Measurements from ENCODE around the gene NTSR2. TPM values are rescaled to one million over a fixed set of nuclear protein-coding genes. Genes with fewer than 3 reads are reported as not detected.

The NTSR2 gene
- total and polyA plus RNA-seq, 10 of the 15 experiments (the other 5 are each of a cell fraction or from before 2014, with no cell fraction given): not detected

DNA sequence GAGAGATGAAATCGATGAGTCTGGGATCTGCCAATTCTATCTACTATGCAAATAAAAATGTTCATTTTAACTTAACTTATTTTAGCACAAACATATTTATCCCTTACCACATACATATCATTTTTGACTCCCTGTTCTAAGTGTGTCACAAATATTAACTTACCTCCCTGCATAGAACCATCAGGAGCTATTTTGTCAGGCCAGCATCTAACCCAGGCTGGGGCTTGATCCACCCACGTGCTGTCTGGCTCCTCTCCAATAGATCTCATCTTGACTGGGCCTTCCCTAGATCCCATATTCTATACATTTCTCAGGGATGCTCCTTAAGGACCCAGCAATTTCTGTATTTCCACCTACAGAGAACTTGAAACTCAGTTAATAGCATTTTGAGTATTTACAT is 20.9 kb downstream of the NTSR2 start:
- ChIA-PET POLR2A (no interaction called here), SMC1A (ENCODE audit: uncharacterized antibody, unreplicated experiment) (no interaction called here), RAD21 (ENCODE audit: unreplicated experiment) (no interaction called here), CTCF (no interaction called here)
- no peak overlapping the region for H3K9ac ChIP-seq (ENCODE audit: control insufficient read depth, insufficient read depth, low read length)
- H3K27ac ChIP-seq (ENCODE audit: control insufficient read depth, insufficient read depth): no peak overlapping the region
- intact Hi-C loops (cut with micrococcal nuclease; ENCODE audit: unreplicated experiment): no loop called here
- H3K36me3 ChIP-seq (ENCODE audit: control insufficient read depth in 2 of 2, insufficient read depth in 2 of 2, low read length in 1 of 2): no peaks in the 10 kb centered on the region
- in situ Hi-C loops (cut with MboI): no loop called here
- FAIRE-seq (no peak), ATAC-seq (no peak), DNase-seq (ENCODE audit: low read depth, low spot score) (no peak)
- no peaks in the 10 kb centered on the region; a peak in 3 of 4 replicates for H3K27me3 ChIP-seq (replicated peaks in 1 of 2; ENCODE audit: control insufficient read depth in 2 of 2, insufficient read depth in 2 of 2, low read length in 1 of 2)
- no peak overlapping the region for H3K4me3 ChIP-seq
- H3K9me3 ChIP-seq (replicated peaks; ENCODE audit: control insufficient read depth, insufficient read depth, low read length): no peaks in the 10 kb centered on the region; the same call in 2 of the 3 replicates
- H3K79me2 ChIP-seq (ENCODE audit: control insufficient read depth, insufficient read depth, low read length): no peaks in the 10 kb centered on the region
- no peak overlapping the region for H2AFZ ChIP-seq (ENCODE audit: control insufficient read depth, low read depth, low read length)
- no TSS peak for BruUV-seq (replicated peaks)
- TF ChIP-seq STAT1 (conservative IDR thresholded peaks at IDR 0.05): no peak
- TF ChIP-seq, protein P1, sequence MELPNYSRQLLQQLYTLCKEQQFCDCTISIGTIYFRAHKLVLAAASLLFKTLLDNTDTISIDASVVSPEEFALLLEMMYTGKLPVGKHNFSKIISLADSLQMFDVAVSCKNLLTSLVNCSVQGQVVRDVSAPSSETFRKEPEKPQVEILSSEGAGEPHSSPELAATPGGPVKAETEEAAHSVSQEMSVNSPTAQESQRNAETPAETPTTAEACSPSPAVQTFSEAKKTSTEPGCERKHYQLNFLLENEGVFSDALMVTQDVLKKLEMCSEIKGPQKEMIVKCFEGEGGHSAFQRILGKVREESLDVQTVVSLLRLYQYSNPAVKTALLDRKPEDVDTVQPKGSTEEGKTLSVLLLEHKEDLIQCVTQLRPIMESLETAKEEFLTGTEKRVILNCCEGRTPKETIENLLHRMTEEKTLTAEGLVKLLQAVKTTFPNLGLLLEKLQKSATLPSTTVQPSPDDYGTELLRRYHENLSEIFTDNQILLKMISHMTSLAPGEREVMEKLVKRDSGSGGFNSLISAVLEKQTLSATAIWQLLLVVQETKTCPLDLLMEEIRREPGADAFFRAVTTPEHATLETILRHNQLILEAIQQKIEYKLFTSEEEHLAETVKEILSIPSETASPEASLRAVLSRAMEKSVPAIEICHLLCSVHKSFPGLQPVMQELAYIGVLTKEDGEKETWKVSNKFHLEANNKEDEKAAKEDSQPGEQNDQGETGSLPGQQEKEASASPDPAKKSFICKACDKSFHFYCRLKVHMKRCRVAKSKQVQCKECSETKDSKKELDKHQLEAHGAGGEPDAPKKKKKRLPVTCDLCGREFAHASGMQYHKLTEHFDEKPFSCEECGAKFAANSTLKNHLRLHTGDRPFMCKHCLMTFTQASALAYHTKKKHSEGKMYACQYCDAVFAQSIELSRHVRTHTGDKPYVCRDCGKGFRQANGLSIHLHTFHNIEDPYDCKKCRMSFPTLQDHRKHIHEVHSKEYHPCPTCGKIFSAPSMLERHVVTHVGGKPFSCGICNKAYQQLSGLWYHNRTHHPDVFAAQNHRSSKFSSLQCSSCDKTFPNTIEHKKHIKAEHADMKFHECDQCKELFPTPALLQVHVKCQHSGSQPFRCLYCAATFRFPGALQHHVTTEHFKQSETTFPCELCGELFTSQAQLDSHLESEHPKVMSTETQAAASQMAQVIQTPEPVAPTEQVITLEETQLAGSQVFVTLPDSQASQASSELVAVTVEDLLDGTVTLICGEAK (IDR thresholded peaks at IDR 0.05; ENCODE audit: borderline replicate concordance): no peak
- TF ChIP-seq, protein P2, sequence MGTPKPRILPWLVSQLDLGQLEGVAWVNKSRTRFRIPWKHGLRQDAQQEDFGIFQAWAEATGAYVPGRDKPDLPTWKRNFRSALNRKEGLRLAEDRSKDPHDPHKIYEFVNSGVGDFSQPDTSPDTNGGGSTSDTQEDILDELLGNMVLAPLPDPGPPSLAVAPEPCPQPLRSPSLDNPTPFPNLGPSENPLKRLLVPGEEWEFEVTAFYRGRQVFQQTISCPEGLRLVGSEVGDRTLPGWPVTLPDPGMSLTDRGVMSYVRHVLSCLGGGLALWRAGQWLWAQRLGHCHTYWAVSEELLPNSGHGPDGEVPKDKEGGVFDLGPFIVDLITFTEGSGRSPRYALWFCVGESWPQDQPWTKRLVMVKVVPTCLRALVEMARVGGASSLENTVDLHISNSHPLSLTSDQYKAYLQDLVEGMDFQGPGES (IDR thresholded peaks at IDR 0.05): no peak
- TF ChIP-seq RCOR1 (conservative IDR thresholded peaks at IDR 0.05; ENCODE audit: low read depth, low read length): no peak
- no peak for TF ChIP-seq ZNF24 (IDR thresholded peaks at IDR 0.05)
- no peak for TF ChIP-seq IKZF1 (conservative IDR thresholded peaks at IDR 0.05)
- no peaks in the 10 kb centered on the region for H4K20me1 ChIP-seq (ENCODE audit: control insufficient read depth, insufficient read depth)
- 5% methylated on average over 2 of the region's 2 CpGs for WGBS (ENCODE audit: insufficient coverage, insufficient replicate concordance, low lambda C conversion rate, missing lambda C conversion rate)
- H3K4me1 ChIP-seq (ENCODE audit: control insufficient read depth, insufficient read depth, low read length): no peaks in the 10 kb centered on the region
- H3K4me2 ChIP-seq (ENCODE audit: control insufficient read depth, insufficient read depth): no peak overlapping the region
